ENCODE measurements around the gene ALPK1. TPM values are rescaled to one million over a fixed set of nuclear protein-coding genes. Genes with fewer than 3 reads are reported as not detected.

ALPK1 gene
- total RNA-seq, 2 experiments from 2014 or later = 33.7 to 51.1 TPM

DNA sequence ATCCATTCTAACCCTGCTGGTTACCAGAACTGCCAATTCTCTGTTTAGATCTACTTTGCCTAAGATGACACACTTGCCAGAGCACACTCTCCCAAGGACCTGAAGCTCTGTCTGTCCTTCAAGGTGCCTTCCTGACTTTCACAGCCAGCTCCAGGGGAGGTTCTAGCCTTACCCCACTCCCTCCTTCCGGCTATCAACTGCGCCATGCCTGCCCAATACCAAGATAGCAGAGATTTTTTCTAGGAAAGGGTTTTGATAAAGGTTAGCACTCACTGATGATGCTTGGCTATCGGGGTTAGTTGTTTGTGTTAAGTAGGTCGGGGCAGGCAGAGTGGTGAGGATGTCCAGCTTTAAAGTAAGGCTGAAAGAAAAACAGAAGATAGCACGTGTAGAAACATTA is 14.3 kb downstream of the ALPK1 start:
- Histone ChIP-seq H3K4me2 (ENCODE audit: low read length) (peak overlapping the region; percentile 52), H3K27ac (ENCODE audit: low read depth, low read length, poor library complexity, severe bottlenecking) (peak overlapping the region; percentile 79), H4K20me1 (ENCODE audit: insufficient read depth, low read length) (no peaks in the 10 kb centered on the region), H3K36me3 (ENCODE audit: insufficient read depth, low read length) (peaks cover 8% of the 10 kb centered on the region; the same call in 1 of the 2 replicates), H3K4me3 (ENCODE audit: low read depth, low read length, poor library complexity, severe bottlenecking) (peak overlapping the region; percentile 28), H3K79me2 (ENCODE audit: insufficient read depth, low read depth, low read length) (no peaks in the 10 kb centered on the region), H3K9me2 (ENCODE audit: insufficient read depth, low read length) (no peaks in the 10 kb centered on the region), H3K4me1 (ENCODE audit: insufficient read depth, low read length, poor library complexity, severe bottlenecking) (peaks cover 28% of the 10 kb centered on the region), H2AFZ (ENCODE audit: low read length) (peak overlapping the region; percentile 63; the same call in 1 of the 2 replicates), H3K9me3 (ENCODE audit: low read length) (no peaks in the 10 kb centered on the region)
- POLR2A ChIA-PET = interaction anchor here (0.5 to 3.7 kb wide), 12 partner anchors 10 to 163 kb away, joined by 3 to 45 read pairs (median 3); partner anchors contain the start of genes ALPK1 and TIFA
- no TSS peak for BruUV-seq (replicated peaks)
- intact Hi-C loops (cut with micrococcal nuclease; ENCODE audit: unreplicated experiment) = no loop called here
- CTCF ChIA-PET (ENCODE audit: unreplicated experiment) = interaction anchor here (0.5 to 2.2 kb wide), 2 partner anchors 25 to 159 kb away, joined by 4 to 11 read pairs; no protein-coding TSS in a partner anchor
- no peak for DNase-seq (ENCODE audit: low spot score)
- no peak for TF ChIP-seq EZH2phosphoT487 (IDR thresholded peaks at IDR 0.05; ENCODE audit: borderline replicate concordance, low read depth, low read length)
- TF ChIP-seq, protein P1, sequence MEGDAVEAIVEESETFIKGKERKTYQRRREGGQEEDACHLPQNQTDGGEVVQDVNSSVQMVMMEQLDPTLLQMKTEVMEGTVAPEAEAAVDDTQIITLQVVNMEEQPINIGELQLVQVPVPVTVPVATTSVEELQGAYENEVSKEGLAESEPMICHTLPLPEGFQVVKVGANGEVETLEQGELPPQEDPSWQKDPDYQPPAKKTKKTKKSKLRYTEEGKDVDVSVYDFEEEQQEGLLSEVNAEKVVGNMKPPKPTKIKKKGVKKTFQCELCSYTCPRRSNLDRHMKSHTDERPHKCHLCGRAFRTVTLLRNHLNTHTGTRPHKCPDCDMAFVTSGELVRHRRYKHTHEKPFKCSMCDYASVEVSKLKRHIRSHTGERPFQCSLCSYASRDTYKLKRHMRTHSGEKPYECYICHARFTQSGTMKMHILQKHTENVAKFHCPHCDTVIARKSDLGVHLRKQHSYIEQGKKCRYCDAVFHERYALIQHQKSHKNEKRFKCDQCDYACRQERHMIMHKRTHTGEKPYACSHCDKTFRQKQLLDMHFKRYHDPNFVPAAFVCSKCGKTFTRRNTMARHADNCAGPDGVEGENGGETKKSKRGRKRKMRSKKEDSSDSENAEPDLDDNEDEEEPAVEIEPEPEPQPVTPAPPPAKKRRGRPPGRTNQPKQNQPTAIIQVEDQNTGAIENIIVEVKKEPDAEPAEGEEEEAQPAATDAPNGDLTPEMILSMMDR (conservative IDR thresholded peaks at IDR 0.05; ENCODE audit: low read length) = no peak

- H3K79me2 ChIP-seq (ENCODE audit: insufficient read depth, low read depth, low read length) = no peaks in the 10 kb centered on the region
- ChIA-PET POLR2A (interaction anchor here (0.9 to 3.7 kb wide), 7 partner anchors 14 to 165 kb away, joined by 3 to 45 read pairs (median 3); partner anchors contain the start of genes ALPK1 and TIFA), CTCF (ENCODE audit: unreplicated experiment) (interaction anchor here (1.1 to 2.2 kb wide), 2 partner anchors 16 to 26 kb away, joined by 5 to 11 read pairs; partner anchors contain the start of gene ALPK1)
- H4K20me1 ChIP-seq (ENCODE audit: insufficient read depth, low read length) = no peaks in the 10 kb centered on the region
- BruUV-seq (replicated peaks) = TSS peak; percentile 35
- H3K9me3 ChIP-seq (ENCODE audit: low read length) = no peaks in the 10 kb centered on the region
- peak overlapping the region; percentile 66 for H3K4me2 ChIP-seq (ENCODE audit: low read length)
- H3K27ac ChIP-seq (ENCODE audit: low read depth, low read length, poor library complexity, severe bottlenecking) = peak overlapping the region; percentile 79
- peaks cover 13% of the 10 kb centered on the region; the same call in 1 of the 2 replicates for H3K36me3 ChIP-seq (ENCODE audit: insufficient read depth, low read length)
- DNase-seq (ENCODE audit: low spot score) = peak; percentile 67
- TF ChIP-seq EZH2phosphoT487 (IDR thresholded peaks at IDR 0.05; ENCODE audit: borderline replicate concordance, low read depth, low read length) = no peak
- TF ChIP-seq, protein P1 (conservative IDR thresholded peaks at IDR 0.05; ENCODE audit: low read length) = no peak
- H2AFZ ChIP-seq (ENCODE audit: low read length) = peak overlapping the region; percentile 66; the same call in 1 of the 2 replicates
- H3K4me1 ChIP-seq (ENCODE audit: insufficient read depth, low read length, poor library complexity, severe bottlenecking) = peaks cover 28% of the 10 kb centered on the region
- no peaks in the 10 kb centered on the region for H3K9me2 ChIP-seq (ENCODE audit: insufficient read depth, low read length)
- peak overlapping the region; percentile 37 for H3K4me3 ChIP-seq (ENCODE audit: low read depth, low read length, poor library complexity, severe bottlenecking)
- intact Hi-C loops (cut with micrococcal nuclease; ENCODE audit: unreplicated experiment) = loop anchor here (1.0 to 2.0 kb wide), 3 partner anchors 23 to 80 kb away; no protein-coding TSS in a partner anchor
Observed at GRCh38 chr4:112312610-112313239, 15.6 kb downstream of the ALPK1 start.

- no peak for DNase-seq (ENCODE audit: low spot score)
- intact Hi-C loops (cut with micrococcal nuclease; ENCODE audit: unreplicated experiment) = no loop called here
- no peaks in the 10 kb centered on the region for H3K9me3 ChIP-seq (ENCODE audit: low read length)
- no peak overlapping the region for H3K4me3 ChIP-seq (ENCODE audit: low read depth, low read length, poor library complexity, severe bottlenecking)
- H2AFZ ChIP-seq (ENCODE audit: low read length) = no peak overlapping the region
- no peaks in the 10 kb centered on the region for H4K20me1 ChIP-seq (ENCODE audit: insufficient read depth, low read length)
- H3K36me3 ChIP-seq (ENCODE audit: insufficient read depth, low read length) = peaks cover 18% of the 10 kb centered on the region
- no peaks in the 10 kb centered on the region for H3K9me2 ChIP-seq (ENCODE audit: insufficient read depth, low read length)
- H3K4me2 ChIP-seq (ENCODE audit: low read length) = no peak overlapping the region
- H3K79me2 ChIP-seq (ENCODE audit: insufficient read depth, low read depth, low read length) = no peaks in the 10 kb centered on the region
- ChIA-PET POLR2A (no interaction called here), CTCF (ENCODE audit: unreplicated experiment) (no interaction called here)
- peaks cover 28% of the 10 kb centered on the region for H3K4me1 ChIP-seq (ENCODE audit: insufficient read depth, low read length, poor library complexity, severe bottlenecking)
- BruUV-seq (replicated peaks) = no TSS peak
- no peak for TF ChIP-seq EZH2phosphoT487 (IDR thresholded peaks at IDR 0.05; ENCODE audit: borderline replicate concordance, low read depth, low read length)
- TF ChIP-seq, protein P1 (conservative IDR thresholded peaks at IDR 0.05; ENCODE audit: low read length) = no peak
- H3K27ac ChIP-seq (ENCODE audit: low read depth, low read length, poor library complexity, severe bottlenecking) = no peak overlapping the region
Observed at GRCh38 chr4:112315446-112315845, 18.3 kb downstream of the ALPK1 start.
